A172 (cell line): ENCODE data around the gene GFOD2. TPM values are rescaled to one million over a fixed set of nuclear protein-coding genes. Genes with fewer than 3 reads are reported as not detected.
"Not testable (repeated sequence)": the region's sequence is repeated elsewhere in the genome, so short reads cannot be mapped to it uniquely, and the experiment has no call there.

Source experiments
- DNase-seq: peaks from one replicate; pipeline ENCODE4 v3.0.0-alpha.2; 2015; ENCODE audit warnings: low spot score
- total RNA-seq: library from RNA; depleted of rRNA; stranded (reverse); fragments of >200 nt; shearing (Covaris generic); gene quantifications from 2 replicates; pipeline ENCODE4 v1.2.3, GENCODE V29; 2014; rRNA removed

GFOD2 gene, protein sequence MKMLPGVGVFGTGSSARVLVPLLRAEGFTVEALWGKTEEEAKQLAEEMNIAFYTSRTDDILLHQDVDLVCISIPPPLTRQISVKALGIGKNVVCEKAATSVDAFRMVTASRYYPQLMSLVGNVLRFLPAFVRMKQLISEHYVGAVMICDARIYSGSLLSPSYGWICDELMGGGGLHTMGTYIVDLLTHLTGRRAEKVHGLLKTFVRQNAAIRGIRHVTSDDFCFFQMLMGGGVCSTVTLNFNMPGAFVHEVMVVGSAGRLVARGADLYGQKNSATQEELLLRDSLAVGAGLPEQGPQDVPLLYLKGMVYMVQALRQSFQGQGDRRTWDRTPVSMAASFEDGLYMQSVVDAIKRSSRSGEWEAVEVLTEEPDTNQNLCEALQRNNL
- total RNA-seq: 21.9 and 25.9 TPM in 2 replicates

DNA sequence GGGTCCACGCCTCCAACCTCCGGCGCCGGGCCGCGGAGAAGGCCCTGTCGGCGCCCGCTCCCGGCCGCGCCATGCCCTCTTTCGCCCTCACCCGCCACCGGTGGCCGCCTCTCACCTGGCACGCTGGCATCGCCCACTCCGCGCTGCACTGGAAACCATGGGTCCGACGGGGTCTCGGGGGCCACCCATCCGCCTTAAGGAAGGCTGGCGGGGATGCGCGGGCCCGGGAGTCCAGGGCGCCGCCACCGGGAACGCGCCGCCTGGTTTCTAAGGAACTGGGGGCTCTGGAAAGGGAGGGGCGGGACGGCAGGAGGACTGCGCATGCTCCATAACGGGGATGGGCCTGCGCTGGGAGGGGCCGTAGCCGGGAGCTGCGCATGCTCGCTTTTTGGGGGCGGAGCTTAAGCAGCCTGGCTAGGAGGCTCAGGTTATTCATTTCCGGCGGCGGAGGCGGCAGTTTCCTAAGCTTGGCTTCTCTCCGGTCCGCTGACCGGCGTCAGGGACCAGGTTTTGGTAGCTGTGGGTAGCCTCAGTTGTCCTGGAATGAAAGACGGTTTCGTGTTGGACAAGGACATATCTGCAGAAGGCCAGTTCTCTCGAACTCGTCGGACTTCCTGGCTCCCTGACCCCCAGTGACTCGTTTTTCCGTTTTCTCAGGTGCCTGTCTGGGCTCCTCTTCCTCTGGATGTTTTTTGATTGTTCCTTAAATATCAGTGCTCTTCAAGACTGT is at the start of gene GFOD2:
Gene GFOD2 (minus strand): TSS at position 269 of the 730 bp plus-strand sequence. CDS start 33,601 bp downstream, outside the sequence.
- peak; percentile 94 for DNase-seq

DNA sequence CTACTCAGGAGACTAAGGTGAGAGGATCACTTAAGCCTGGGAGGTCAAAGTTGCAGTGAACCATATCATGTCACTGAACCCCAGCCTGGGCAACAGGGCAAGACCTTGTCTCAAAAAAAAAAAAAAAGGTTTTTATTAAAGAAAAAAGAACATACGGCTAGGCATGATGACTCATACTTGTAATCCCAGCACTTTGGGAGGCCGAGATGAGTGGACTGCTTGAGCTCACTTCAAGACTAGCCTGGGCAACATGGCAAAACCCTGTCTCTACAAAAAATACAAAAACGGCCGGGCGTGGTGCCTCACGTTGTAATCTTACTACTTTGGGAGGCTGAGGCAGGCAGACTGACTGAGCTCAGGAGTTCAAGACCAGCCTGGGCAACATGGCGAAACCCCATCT is 48.8 kb upstream of the GFOD2 start:
- DNase-seq: peak; percentile 38

DNA sequence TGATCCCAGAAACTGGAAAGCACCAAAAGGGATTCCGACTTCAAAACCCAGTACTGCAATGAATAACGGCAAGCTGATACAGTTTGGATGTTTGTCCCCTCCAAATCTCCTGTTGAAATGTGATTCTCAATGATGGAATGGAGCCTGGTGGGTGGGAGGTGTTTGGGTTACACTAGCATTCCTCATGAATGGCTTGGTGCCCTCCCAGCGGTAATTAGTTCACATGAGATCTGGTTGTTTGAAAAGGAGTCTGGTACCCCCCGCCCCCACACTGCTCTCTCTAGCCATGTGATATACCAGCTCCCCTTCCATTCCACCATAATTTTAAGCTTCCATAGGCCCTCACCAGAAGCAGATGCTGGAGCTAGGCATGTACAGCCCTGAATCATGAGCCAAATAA is 47.2 kb upstream of the GFOD2 start:
- no peak for DNase-seq

DNA sequence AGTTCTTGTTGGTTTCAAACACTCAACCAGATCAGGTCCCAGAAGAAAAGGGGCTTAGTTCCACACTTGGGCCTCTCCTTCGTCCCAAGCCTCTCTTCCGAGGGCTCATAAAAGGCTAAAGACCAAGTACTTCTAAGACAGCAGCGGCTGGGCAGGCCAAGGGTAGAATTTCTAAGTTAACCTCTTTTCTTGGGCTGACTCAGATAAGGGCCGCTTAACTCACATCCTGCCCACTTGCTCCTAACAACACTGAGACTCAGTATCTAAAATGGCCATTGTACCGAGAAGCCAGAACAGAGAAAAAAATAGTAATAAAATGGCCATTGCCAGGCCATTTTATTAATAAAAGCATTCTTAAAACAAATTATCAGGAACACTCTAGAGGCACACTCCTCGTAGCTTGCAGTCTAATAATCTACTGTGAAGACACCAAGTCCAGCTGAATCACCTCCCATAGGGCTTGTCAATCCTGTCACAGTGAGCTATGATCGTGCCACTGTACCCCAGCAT is 45.1 kb upstream of the GFOD2 start:
- no peak for DNase-seq

DNA sequence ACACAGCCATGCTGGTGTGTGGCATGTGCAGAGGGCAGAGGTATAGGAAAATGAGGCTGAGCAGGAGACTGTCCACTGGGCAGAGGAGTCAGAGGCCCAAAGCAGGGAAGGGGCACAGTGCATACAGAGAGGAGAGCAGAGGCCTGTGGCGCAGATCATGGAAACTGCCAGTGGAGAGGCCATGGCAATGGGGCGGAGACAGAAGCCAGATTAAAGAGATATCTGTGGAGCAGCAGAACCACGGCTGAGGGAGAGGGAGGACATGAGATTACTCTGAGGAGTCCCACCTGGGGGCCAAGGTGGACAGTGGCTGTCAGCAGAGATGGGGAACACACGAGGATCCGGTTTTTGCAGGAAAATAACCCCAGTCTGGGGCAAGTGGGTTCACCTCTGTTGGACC is 44.0 kb upstream of the GFOD2 start:
- DNase-seq: no peak

DNA sequence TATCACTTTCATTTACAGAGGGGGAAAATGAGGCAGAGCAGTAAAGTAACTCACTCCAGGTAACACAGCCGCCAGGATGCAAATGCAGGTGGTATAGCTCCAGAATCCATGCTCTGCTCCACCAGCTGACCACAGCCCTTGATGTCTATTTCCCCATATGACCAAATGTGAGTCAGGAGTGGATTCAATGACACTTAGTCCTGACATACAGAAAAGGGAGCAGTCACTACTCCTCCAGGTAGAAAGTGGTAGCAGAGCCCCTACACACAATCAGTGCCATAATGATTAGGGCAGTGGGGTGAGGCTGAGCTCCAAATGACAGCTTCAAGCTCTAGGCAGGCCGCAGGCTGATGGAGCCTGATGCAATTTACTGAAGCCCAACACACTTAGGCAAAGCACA is 43.3 kb upstream of the GFOD2 start:
- DNase-seq: no peak

DNA sequence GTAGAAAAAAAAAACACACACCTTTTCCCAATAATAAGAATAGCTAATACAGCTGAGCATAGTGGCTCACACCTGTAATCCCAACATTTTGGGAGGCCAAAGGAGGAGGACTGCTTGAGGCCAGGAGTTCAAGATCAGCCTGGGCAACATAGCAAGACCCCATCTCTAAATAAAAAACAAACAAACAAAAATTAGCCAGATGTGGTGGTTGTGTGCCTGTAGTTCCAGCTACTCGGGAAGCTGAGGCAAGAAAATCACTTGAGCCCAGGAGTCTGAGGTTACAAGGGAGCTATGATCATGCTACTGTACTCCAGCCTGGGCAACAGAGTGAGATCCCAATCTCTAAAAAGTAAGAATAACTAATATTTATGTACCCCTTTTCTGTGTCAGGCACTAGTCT is 42.8 kb upstream of the GFOD2 start:
- no peak for DNase-seq

DNA sequence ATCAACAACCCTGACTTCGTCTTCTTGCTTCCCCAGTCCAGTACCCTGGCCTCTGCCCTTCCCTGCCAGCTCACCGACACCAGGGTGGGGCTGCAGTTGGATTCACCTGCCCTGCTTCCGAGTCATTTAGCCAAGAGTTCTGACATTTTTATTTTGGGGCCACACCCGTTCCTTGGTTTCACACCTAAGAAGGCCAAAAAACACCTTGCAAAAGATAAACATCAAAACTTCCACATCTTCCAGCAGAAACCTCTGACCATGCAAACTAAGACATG is 41.8 kb upstream of the GFOD2 start:
- no peak for DNase-seq

DNA sequence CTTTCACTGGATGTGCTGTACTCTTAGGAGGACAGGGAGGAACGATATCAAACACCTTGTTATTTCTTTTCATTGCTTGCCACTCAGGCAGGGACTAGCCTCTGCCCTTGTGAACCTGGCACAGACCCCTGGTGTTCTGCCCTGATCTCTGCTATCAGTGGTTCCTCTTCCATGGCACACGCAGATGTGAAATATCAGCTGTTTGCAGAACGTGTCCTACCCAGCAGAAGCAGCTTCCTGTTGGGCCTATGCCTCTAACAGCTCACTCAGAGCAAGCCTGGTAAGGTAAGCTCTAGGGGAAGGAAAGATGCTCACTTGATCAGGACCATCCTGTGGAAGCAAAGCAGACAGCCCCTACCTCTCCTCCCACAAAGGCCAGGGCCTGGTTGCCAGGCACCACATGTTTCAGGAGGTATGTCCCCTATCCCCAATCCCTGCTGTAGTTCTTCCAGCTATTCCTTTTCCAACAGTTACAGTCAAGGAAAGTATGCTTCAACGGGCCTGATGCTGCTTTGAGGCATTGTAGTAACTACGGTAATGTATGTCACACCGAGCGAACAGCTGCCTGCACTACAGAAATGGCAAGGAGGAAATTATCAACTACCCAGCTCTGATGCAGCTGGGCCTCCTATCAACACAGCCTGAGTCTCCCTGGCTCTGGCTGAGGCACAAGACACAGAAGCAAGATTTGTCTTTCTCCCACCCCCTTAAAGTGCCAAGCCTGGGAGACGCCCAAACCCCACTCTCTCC is 41.3 kb upstream of the GFOD2 start:
- no peak for DNase-seq

DNA sequence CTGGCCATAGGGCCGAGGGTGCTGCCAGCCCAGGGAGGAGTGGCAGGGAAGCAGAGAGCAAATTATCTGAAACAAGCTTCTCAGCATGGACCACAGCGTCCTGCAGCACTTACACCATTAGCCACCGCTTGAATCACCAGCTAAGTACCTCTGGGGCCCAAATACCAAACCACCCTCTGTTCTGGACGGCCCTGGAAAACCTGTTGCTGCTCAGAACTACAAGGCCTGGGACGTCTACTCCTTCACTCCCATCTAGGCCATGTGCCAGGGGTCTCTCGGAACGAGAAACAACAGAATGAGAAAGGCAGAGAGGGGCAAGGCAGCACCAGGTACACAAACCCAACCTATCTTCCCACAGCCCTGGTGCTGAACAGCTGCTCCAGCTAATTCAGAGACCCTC is 39.9 kb upstream of the GFOD2 start:
- no peak for DNase-seq

DNA sequence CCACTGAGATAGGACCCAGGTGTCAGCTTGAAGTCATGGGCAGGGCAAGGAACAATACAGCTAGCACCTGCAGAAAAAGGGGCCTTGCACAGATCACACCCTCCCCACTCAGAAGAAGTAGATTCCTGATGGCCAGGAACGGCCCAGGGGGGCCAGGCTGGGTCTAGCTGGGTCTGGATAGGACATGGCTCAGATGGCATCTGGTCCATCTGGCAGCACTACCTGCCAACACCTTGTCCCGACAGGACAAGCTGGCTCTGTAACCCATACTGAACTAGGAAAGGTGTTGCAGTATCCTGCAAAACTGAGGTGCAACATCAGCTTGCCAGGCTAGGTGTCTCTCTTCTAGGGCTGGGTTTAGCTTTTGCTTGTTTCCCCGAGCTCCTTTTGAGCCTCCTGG is 38.9 kb upstream of the GFOD2 start:
- DNase-seq: no peak

DNA sequence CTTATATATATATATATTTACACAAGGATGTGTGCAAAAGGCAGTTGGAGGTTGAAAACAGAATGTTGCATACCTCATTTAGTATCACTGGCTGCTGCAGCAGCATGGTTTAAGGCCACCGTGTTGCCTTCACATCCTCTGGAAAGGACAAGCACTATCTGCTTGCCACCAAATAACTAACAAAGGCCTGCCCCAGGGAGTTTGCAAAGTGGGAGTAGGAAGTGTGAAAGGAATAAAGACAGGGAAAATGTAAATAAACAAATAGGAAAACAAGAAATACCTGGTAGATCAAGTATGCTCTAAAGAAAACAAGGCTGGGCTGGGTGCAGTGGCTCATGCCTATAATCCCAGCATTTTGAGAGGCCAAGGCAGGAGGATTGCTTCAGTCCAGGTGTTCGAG is 33.5 kb upstream of the GFOD2 start:
- no peak for DNase-seq

DNA sequence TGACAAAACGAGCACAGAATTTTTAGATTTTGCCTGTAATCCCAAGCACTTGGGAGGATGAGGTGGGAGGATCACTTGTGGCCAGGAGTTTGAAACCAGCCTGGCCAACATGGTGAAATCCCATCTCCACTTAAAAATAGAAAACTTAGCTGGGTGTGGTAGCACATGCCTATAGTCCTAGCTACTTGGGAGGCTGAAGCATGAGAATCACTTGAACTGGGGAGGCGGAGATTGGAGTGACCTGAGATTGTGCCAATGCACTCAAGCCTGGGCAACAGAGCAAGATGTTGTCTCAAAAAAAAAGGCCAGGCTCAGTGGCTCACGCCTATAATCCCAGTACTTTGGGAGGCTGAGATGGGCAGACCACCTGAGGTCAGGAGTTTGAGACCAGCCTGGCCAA is 32.2 kb upstream of the GFOD2 start:
- not testable (repeated sequence) for DNase-seq

DNA sequence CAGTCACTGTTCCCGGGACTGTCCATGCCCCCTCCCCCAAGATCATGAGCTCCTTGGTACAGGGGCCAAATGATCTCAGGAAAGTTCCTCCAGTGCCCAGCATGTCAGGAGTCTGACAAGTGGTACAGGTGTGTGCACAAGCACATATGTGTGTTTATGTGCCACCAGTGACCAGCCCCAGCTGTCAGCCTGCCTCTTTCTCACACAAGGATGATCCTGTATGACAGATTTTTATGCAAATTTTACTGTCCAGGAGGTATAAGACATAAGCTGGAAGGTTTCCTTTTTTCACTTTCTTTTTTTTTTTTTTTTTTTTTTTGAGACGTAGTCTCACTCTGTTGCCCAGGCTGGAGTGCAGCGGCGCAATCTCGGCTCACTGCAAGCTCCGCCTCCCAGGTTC is 31.4 kb upstream of the GFOD2 start:
- no peak for DNase-seq

DNA sequence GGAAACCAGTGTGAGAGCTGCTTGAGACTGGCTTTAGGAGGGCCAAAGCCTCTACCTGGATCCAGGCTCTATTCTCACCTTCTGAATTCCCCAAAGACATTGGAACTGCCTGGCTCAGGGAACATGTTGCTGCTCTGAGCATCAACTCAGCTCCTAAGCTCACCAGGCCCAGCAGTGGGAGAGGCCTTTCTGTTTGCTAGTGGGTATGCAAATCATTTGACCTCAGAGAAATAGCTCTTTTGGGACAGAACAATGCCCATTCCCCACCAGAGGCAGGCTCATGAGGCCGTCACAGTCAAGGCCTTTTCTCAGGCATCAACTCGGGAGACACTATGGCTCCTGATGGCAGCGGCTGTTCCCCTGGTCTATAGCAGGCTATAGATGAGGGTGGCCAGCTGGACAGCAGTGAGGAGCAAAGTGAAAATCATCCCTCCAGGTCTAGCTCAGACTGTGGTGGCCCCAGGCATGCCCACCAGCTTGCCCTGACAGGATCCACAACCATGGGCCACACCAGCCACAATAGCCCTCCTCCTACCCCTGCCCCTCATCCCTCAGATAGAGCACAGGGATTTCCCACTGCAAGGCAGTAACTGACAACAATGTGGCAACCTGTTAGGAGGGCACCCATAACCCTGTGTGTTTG is 30.4 kb upstream of the GFOD2 start:
- DNase-seq: no peak

DNA sequence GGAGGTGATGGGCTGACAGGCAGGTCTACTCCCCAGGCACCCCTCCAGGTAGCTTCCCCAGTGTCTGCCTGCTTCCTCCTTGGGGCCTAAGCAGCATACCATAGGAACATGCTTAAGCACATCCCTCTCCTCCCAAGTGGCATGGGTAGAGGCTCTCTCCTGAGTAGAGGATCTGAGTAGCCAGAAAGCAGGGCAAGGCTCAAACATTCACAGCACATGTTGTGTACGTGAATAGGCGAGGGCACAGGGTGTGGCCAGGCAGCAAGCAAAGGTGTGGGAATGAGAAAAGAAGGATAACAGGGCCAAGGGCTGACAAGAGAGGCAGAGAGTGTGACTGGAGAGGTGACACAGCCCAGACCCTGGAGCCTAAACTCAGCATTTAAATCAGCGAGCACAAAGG is 29.7 kb upstream of the GFOD2 start:
- DNase-seq: no peak

DNA sequence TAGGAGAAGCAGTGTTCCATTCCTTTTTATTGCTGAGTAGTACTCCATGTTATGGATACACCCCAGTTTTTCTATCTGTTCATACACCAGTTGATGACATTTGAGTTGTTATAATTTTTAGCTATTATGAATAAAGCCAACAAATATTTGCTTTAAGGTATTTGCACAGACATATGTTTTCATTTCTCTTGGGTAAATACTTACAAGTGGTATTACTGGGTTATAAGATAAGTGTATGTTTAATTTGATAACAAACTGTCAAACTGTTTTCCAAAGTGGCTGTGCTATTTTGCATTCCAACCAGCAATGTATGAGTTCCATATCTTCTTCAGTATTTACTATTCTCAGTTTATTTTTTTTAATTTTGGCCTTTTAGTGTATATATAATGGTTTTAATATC is 27.7 kb upstream of the GFOD2 start:
- DNase-seq: no peak

DNA sequence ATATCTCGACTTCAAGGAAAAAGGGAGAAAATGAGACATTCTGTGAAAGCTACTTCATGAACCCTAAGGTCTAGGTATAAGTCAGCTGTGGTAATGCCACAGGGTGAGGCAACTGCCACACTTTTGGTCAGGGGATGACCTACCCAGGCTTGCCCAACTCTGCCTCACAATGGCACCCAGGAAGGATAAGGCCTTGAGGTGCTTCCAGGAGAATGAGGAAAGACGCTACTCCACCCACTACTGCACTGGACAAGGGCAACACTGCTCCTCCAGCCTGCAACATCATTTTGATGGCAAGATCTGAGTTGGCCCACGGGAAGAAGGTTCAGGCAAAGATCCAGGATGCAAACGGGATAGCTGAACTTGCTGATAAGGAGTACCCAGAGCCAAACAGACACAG is 22.0 kb upstream of the GFOD2 start:
- no peak for DNase-seq

DNA sequence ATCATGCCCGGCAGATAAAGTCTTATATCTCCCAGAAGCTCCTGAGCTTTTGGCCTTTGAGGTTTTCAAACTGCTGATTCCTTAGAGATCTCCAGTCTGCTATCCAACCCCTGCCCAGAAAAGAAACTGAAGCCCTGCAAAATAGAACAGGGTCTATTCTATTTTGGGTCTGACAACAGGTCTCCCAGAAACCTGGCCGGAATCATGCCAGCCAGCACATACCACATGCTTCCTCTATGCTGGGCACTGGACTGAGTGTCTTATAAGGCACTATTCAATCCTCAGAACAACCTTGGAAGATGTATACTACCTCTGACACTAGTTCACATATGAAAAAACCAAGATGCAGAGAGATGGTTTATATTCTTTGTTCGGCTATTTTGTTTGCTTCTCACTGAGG is 21.3 kb upstream of the GFOD2 start:
- DNase-seq: no peak

DNA sequence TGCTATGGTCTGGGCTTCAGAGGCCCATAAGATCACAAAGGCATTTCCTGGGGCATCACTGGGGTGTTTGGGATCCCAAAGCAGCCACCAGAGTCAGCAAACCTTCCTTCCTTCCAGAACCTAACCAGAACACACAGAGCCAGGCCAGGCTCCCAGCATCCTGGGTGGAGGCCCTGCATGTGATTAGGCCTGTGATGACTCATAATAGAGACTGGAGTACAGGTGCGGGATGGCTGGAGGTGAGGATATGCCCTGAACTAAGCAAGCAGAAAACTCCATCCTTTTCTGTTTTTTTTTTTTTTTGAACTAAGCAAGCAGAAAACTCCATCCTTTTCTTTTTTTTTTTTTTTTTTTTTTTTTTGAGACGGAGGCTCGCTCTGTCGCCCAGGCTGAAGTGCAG is 17.7 kb upstream of the GFOD2 start:
- DNase-seq: peak; percentile 60

DNA sequence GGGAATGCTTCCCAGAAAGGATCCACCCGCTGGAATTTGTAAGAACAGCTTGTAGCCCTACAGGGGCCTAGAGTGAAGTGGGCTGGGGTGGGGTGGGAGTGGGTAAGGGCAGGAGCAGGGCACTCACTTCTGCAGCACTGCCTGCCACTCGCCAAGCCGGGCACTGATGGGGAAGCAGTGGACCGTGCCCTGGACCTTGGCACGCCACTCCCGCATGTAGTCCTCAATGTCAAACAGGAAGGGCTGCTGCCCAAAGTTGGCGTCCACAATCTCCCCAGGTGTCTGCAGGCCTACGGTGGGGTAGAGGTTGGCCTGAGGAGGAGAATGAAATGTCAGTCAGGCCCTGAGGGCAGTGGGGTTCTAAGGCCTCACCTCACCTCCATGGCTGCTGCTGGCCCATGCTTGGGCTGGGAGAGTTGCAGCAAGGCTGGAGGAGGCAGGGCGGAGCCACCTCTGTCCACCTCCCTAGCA is 15.7 kb upstream of the GFOD2 start:
- DNase-seq: no peak
